Nephron (organoid): Measurements from ENCODE around the gene PAPOLG.

Experiments used
- H3K27ac Mint-ChIP-seq, 3 experiments: 2 replicates each; pipeline ENCODE4 v1.8.0; 2020; ENCODE audit warnings: mixed read lengths in 3 of 3, mild to moderate bottlenecking in 2 of 3, moderate library complexity in 1 of 3
- H3K27me3 Mint-ChIP-seq: 2 replicates; pipeline ENCODE4 v1.8.0; 2021; ENCODE audit warnings: low read depth, mild to moderate bottlenecking, moderate library complexity, mixed read lengths
- H3K36me3 Mint-ChIP-seq: 2 replicates; pipeline ENCODE4 v1.8.0; 2020; ENCODE audit warnings: low read depth, mixed read lengths
- H3K4me1 Mint-ChIP-seq: 2 replicates; pipeline ENCODE4 v1.8.0; 2020; ENCODE audit warnings: mixed read lengths
- H3K4me3 Mint-ChIP-seq, 3 experiments: 2 replicates each; pipeline ENCODE4 v1.8.0; 2020; ENCODE audit warnings: mild to moderate bottlenecking in 3 of 3, mixed read lengths in 3 of 3, moderate library complexity in 2 of 3
- H3K9me3 Mint-ChIP-seq: 2 replicates; pipeline ENCODE4 v1.8.0; 2020; ENCODE audit warnings: mixed read lengths
- CTCF ChIP-seq, 3 experiments: fragments of 200-600 bp; sonication (generic); IDR thresholded peaks; one replicate each; pipeline ENCODE4 v1.5.0; 2021; ENCODE audit warnings: antibody characterized with exemption in 3 of 3; ENCODE audit not compliant: unreplicated experiment in 3 of 3

The PAPOLG gene

DNA sequence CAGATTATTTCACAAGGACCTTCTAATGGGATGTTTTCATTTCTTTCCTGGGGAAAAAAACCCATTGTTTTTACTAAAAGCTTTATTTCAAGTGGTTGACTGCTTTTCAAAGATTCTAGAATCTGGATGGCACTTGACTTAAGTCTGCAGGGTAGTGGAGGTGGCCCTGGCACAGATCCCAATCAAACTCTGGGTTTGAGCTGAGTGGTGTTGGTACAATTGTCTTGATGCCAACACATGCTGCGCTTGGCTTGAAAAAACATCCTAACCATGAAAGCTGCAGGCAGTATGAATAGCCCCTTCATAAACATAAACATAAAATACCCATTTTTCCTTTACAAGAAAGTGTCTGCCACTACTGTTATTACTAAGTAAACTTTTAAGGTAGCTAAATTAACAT, 3.6 kb downstream of the PAPOLG start:
- H3K9me3 Mint-ChIP-seq, result no peaks in the 10 kb centered on the region
- H3K4me3 Mint-ChIP-seq, result no peak overlapping the region
- no peaks in the 10 kb centered on the region for H3K27me3 Mint-ChIP-seq
- H3K36me3 Mint-ChIP-seq, result peaks cover 41% of the 10 kb centered on the region
- peaks cover 23% of the 10 kb centered on the region for H3K4me1 Mint-ChIP-seq
- no peak for TF ChIP-seq CTCF (IDR thresholded peaks at IDR 0.05; ENCODE audit: unreplicated experiment in 3 of 3)
- H3K27ac Mint-ChIP-seq, result no peak overlapping the region

GRCh38 chr2:60764736-60765534, 8.9 kb downstream of the PAPOLG start:
- no peak overlapping the region for H3K27ac Mint-ChIP-seq
- H3K9me3 Mint-ChIP-seq, result no peaks in the 10 kb centered on the region
- H3K27me3 Mint-ChIP-seq, result no peaks in the 10 kb centered on the region
- H3K36me3 Mint-ChIP-seq, result peaks cover 72% of the 10 kb centered on the region
- no peak for TF ChIP-seq CTCF (IDR thresholded peaks at IDR 0.05; ENCODE audit: unreplicated experiment in 3 of 3)
- H3K4me3 Mint-ChIP-seq, result no peak overlapping the region
- H3K4me1 Mint-ChIP-seq, result no peaks in the 10 kb centered on the region

GRCh38 chr2:60766283-60766682, 10.2 kb downstream of the PAPOLG start:
- Mint-ChIP-seq H3K27me3 (no peaks in the 10 kb centered on the region), H3K9me3 (no peaks in the 10 kb centered on the region), H3K4me3 (no peak overlapping the region), H3K4me1 (no peaks in the 10 kb centered on the region), H3K36me3 (peaks cover 69% of the 10 kb centered on the region), H3K27ac (no peak overlapping the region)
- no peak for TF ChIP-seq CTCF (IDR thresholded peaks at IDR 0.05; ENCODE audit: unreplicated experiment in 3 of 3)

GRCh38 chr2:60771508-60771907, 15.4 kb downstream of the PAPOLG start:
- Mint-ChIP-seq H3K9me3 (no peaks in the 10 kb centered on the region), H3K36me3 (peaks cover 67% of the 10 kb centered on the region), H3K4me1 (no peaks in the 10 kb centered on the region), H3K27ac (no peak overlapping the region), H3K4me3 (no peak overlapping the region), H3K27me3 (no peaks in the 10 kb centered on the region)
- no peak for TF ChIP-seq CTCF (IDR thresholded peaks at IDR 0.05; ENCODE audit: unreplicated experiment in 3 of 3)

DNA sequence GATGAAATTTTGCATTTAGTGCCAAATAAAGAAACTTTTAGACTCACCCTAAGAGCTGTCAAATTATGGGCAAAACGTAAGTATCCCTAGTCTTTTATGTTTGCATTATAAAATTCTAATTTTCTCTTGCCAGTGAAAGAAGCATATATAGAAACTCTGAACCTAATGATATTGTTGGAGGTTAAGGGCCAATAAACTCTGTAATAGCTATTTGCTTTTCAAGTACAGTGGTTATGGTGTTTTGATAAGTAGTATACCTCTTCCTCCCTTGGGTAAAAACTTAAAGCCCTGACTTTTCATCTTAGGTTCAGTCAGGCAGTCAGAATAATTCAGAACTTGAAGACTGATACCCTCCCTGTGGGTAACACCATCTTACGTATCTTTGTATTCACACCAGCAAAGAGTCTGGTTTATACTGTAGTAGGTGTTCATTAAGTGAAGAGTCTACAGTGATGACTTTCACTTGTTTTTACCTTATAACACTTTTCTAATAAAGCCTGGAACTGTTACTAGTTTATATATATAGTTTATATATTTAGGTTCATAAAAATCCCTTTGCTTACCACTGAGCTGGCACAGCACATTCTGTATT, 19.1 kb downstream of the PAPOLG start:
- no peaks in the 10 kb centered on the region for H3K9me3 Mint-ChIP-seq
- H3K36me3 Mint-ChIP-seq, result peaks cover 72% of the 10 kb centered on the region
- no peak for TF ChIP-seq CTCF (IDR thresholded peaks at IDR 0.05; ENCODE audit: unreplicated experiment in 3 of 3)
- H3K4me1 Mint-ChIP-seq, result no peaks in the 10 kb centered on the region
- H3K27ac Mint-ChIP-seq, result no peak overlapping the region
- no peaks in the 10 kb centered on the region for H3K27me3 Mint-ChIP-seq
- H3K4me3 Mint-ChIP-seq, result no peak overlapping the region

DNA sequence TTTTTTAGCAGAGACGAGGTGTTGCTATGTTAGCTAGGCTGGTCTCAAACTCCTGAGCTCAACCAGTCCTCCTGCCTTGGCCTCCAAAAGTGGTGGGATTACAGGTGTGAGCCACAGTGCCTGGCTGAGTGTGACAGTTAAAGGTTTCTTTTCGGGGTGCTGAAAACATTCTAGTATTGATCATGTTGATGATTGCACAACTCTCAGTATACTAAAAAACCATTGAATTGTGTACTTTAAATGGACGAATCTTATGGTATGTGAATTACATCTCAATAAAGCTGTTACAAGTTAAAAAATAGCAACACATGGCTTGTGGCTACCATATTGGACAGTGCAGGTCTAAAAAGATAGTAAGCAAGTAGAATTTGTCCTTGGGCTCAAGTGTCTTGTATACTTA, 22.3 kb downstream of the PAPOLG start:
- no peak overlapping the region for H3K27ac Mint-ChIP-seq
- no peaks in the 10 kb centered on the region for H3K27me3 Mint-ChIP-seq
- TF ChIP-seq CTCF (IDR thresholded peaks at IDR 0.05; ENCODE audit: unreplicated experiment in 3 of 3), result no peak
- H3K9me3 Mint-ChIP-seq, result no peaks in the 10 kb centered on the region
- H3K36me3 Mint-ChIP-seq, result peaks cover 68% of the 10 kb centered on the region
- no peak overlapping the region for H3K4me3 Mint-ChIP-seq
- no peaks in the 10 kb centered on the region for H3K4me1 Mint-ChIP-seq
